Articular chondrocyte of knee joint (primary cell): ENCODE measurements around the gene CTF1. TPM values are rescaled to one million over a fixed set of nuclear protein-coding genes. Genes with fewer than 3 reads are reported as not detected.

Experiments
- small RNA-seq: library from RNA; depleted of rRNA; stranded (forward); fragments of <200 nt; gene quantifications from one replicate; pipeline ENCODE3, GENCODE V24; 2012
- total RNA-seq: library from RNA; depleted of rRNA; stranded (reverse); fragments of >200 nt; gene quantifications from 2 replicates; pipeline ENCODE4 v1.2.3, GENCODE V29; 2012

CTF1 gene
- total RNA-seq: 2.4 and 2.6 TPM in 2 replicates

GRCh38 chr16:30896261-30896888, at the start of gene CTF1:
TSS of gene CTF1 (plus strand) at chr16:30896614. CDS start at chr16:30896644, 30 bp downstream.

DNA sequence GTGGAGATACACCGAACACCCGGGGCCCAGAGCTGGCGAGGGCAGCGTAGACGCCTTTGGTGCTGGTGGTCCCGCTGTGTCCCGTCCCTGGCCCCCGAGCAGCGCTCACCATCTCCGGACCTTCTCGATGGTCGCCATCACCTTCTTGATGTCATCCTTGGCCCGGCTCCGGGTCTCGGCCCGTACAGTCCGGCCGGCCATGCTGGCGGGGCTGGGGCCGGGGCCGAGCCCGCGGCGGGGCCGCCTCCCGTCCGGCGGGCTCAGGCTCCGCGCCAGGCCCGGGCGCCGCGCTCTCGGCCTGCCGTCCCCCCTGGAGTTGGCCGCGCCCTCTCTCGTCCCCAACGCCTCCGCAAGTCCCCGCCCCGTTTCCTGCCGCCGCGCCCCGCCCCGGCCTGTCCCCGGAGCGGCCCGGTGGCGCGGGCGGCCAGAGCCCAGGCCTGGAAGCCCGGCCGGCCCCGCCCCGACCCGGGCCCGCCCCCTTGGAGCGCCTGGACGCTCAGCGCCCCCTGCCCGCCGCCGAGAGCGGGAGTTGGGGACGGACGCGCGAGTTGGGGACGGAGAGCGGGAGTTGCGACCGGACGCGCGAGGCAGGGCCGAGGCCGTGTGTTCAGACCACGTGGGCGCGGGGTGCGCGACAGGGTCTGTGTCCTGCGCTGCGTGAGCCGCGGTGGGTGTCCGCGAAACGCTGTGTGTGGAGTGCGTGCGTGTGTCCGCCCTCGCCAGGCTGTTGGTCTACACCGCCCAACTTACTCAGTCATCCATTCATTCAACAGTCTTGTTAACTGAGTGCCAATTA, 2.5 kb upstream of the CTF1 start, which contains the start of gene BCL7C:
TSS of gene BCL7C (minus strand) at position 334 of the 796 bp plus-strand sequence. CDS start at position 201, 133 bp downstream.

DNA sequence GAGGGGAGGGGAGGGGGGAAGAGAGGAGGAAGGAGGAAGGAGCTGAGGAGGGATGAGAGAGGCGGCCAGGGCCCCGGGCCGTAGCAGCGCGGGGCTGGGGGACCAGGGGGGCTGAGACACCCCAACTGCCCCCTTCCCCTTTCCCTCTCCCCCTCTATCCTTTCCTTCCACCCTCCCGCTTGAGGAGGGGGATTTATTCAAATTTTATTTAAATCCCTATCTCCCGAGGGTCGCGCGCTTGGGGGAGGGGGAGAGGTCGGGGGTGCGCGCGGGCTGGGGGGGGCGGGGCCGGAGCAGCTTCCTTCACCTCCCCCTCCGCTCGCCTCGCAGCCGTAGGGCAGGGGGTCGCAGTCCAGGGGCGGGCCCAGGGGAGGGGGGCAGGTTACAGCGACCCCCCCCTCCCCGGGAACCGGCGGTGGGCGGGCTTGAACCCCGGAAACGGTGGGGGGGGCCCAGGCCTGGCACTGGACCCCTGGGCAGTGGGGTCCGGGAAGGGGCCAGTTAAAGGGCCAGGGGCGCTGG, 27.2 kb downstream of the CTF1 start, which contains the start of gene FBXL19:
TSS of gene FBXL19 (plus strand) at position 19 of the 522 bp plus-strand sequence. CDS start 2,183 bp downstream, outside the sequence.

DNA sequence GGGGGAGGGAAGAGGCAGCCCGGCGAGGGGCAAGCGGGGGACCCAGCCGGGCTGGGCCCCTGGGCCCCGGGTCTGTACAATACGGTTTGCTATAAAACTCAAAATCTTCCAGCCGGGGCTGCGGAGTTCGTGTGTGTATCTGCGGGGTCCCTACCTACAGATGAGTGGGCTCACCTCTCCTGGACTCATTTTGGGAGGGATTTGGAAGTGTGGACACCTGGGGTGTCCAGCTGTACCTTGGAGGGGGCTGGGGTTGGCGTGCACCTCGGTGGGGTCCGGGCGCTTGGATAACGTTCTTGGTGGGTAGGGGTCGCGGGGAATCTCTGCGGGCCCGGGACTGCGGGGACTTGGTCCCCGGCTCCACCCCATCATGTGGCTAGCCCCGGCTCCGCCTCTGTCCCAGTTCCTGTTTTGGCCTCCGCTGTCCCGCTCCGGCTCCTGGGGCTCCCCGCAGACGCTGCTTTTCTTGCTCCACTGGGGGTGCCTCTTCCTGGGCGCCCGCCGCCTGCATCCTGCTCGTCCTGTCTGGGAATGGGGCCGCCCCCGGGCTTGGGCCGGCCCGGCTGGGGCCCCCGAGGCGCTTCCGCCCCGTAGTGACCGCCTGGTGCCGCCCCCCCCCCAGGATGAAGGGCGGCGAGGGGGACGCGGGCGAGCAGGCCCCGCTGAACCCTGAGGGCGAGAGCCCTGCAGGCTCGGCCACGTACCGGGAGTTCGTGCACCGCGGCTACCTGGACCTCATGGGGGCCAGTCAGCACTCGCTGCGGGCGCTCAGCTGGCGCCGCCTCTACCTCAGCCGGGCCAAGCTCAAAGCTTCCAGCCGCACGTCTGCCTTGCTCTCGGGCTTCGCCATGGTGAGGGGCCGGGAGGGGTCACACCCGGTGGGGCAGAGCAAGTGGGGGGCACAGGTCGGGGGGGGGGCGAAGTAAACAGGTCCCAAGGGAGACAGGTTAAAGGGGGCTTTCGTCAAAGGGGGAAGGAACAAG, 52.5 kb downstream of the CTF1 start, which contains the start of gene ORAI3:
TSS of gene ORAI3 (plus strand) at position 402 of the 983 bp plus-strand sequence. CDS start at position 624, 222 bp downstream.

Small RNAs within 50 kb of the gene (small RNA-seq; reads per million reads assigned to genes)
- gene AC135048.1: not detected
- not detected for gene MIR4519
- not detected for gene MIR762

Other genes starting within 250 kb of the CTF1 start
- gene PRR14, start 245.7 kb upstream of the CTF1 start, total RNA-seq: 5.9 and 7.3 TPM in 2 replicates
- 22.2 and 22.8 TPM in 2 replicates for gene FBRS, start 238.2 kb upstream of the CTF1 start, total RNA-seq
- 17.9 and 20.4 TPM in 2 replicates for gene SRCAP, start 197.4 kb upstream of the CTF1 start, total RNA-seq
- gene PHKG2, start 148.2 kb upstream of the CTF1 start, total RNA-seq: 15.2 and 17.4 TPM in 2 replicates
- 2.1 and 2.2 TPM in 2 replicates for gene CFAP119, start 134.6 kb upstream of the CTF1 start, total RNA-seq
- gene RNF40, start 134.3 kb upstream of the CTF1 start, total RNA-seq: 63.6 and 70.5 TPM in 2 replicates
- 14.5 and 16.2 TPM in 2 replicates for gene ZNF629, start 109.4 kb upstream of the CTF1 start, total RNA-seq
- gene BCL7C, start 2.5 kb upstream of the CTF1 start, total RNA-seq: 34.6 and 38.0 TPM in 2 replicates
- 11.5 and 12.0 TPM in 2 replicates for gene FBXL19, start 27.0 kb downstream of the CTF1 start, total RNA-seq
- gene ORAI3, start 52.5 kb downstream of the CTF1 start, total RNA-seq: 34.4 and 37.7 TPM in 2 replicates
- 2.5 and 4.0 TPM in 2 replicates for gene SETD1A, start 61.1 kb downstream of the CTF1 start, total RNA-seq
- gene HSD3B7, start 88.6 kb downstream of the CTF1 start, total RNA-seq: 42.6 and 51.9 TPM in 2 replicates
- 1.4 and 2.1 TPM in 2 replicates for gene STX1B, start 114.0 kb downstream of the CTF1 start, total RNA-seq
- gene STX4, start 136.9 kb downstream of the CTF1 start, total RNA-seq: 21.7 and 26.1 TPM in 2 replicates
- gene ZNF668, start 177.6 kb downstream of the CTF1 start, total RNA-seq: 7.8 and 10.9 TPM in 2 replicates
- gene ZNF646, start 177.8 kb downstream of the CTF1 start, total RNA-seq: 12.4 and 13.2 TPM in 2 replicates
- gene PRSS53, start 192.3 kb downstream of the CTF1 start, total RNA-seq: 1.9 and 3.7 TPM in 2 replicates
- 149 and 200 TPM in 2 replicates for gene VKORC1, start 198.2 kb downstream of the CTF1 start, total RNA-seq
- 32.0 and 32.5 TPM in 2 replicates for gene BCKDK, start 211.8 kb downstream of the CTF1 start, total RNA-seq
- 26.2 and 27.0 TPM in 2 replicates for gene KAT8, start 221.1 kb downstream of the CTF1 start, total RNA-seq
- gene PRSS8, start 239.1 kb downstream of the CTF1 start, total RNA-seq: not detected in 2 replicates